ENCODE measurements around the gene U2AF1L4. TPM values are rescaled to one million over a fixed set of nuclear protein-coding genes. Genes with fewer than 3 reads are reported as not detected.

The U2AF1L4 gene
- total and polyA plus RNA-seq, 7 experiments from 2014 or later = 33.7 to 89.7 (median 70.1) TPM

GRCh38 chr19:35790981-35791813 lies 46.0 kb upstream of the U2AF1L4 start:
- Mint-ChIP-seq H3K36me3 (no peaks in the 10 kb centered on the region), H3K4me1 (no peaks in the 10 kb centered on the region), H3K27ac (no peak overlapping the region), H3K4me3 (no peak overlapping the region), H3K9me3 (no peaks in the 10 kb centered on the region), H3K27me3 (peaks cover 4 to 13% (median 8%) of the 10 kb centered on the region in 5 donors)
- no peak for ATAC-seq
- Histone ChIP-seq H3K9me3 (ENCODE audit: control insufficient read depth in 2 of 3, low read length in 3 of 3) (no peaks in the 10 kb centered on the region), H3K4me3 (ENCODE audit: low read length) (no peak overlapping the region), H3K27ac (ENCODE audit: low read depth, low read length) (no peak overlapping the region), H3K36me3 (ENCODE audit: control insufficient read depth in 2 of 3, insufficient read depth in 3 of 3, low read length in 3 of 3) (no peaks in the 10 kb centered on the region), H3K4me1 (ENCODE audit: control insufficient read depth in 2 of 2, insufficient read depth in 2 of 2, low read length in 2 of 2) (no peaks in the 10 kb centered on the region), H3K27me3 (ENCODE audit: control insufficient read depth in 2 of 2, insufficient read depth in 2 of 2, low read length in 2 of 2) (no peaks in the 10 kb centered on the region)
- intact Hi-C loops (cut with micrococcal nuclease) = no loop called here
- ChIA-PET CTCF (no interaction called here), POLR2A (no interaction called here)
- peak in 1 of 9 donors; percentile 11 for DNase-seq

GRCh38 chr19:35789978-35790944 lies 45.0 kb upstream of the U2AF1L4 start:
- Histone ChIP-seq H3K9me3 (ENCODE audit: control insufficient read depth in 2 of 3, low read length in 3 of 3) (no peaks in the 10 kb centered on the region), H3K4me3 (ENCODE audit: low read length) (no peak overlapping the region), H3K27me3 (ENCODE audit: control insufficient read depth in 2 of 2, insufficient read depth in 2 of 2, low read length in 2 of 2) (no peaks in the 10 kb centered on the region), H3K27ac (ENCODE audit: low read depth, low read length) (no peak overlapping the region), H3K36me3 (ENCODE audit: control insufficient read depth in 2 of 3, insufficient read depth in 3 of 3, low read length in 3 of 3) (peaks cover 0 to 1% (median 0%) of the 10 kb centered on the region in 3 experiments), H3K4me1 (ENCODE audit: control insufficient read depth in 2 of 2, insufficient read depth in 2 of 2, low read length in 2 of 2) (no peaks in the 10 kb centered on the region)
- intact Hi-C loops (cut with micrococcal nuclease) = no loop called here
- ChIA-PET CTCF (no interaction called here), POLR2A (no interaction called here)
- DNase-seq (no peak), ATAC-seq (no peak)
- H3K4me3 Mint-ChIP-seq = no peak overlapping the region
- no peaks in the 10 kb centered on the region for H3K36me3 Mint-ChIP-seq
- H3K27me3 Mint-ChIP-seq = peaks cover 0 to 8% (median 5%) of the 10 kb centered on the region in 5 donors
- no peaks in the 10 kb centered on the region for H3K4me1 Mint-ChIP-seq
- no peaks in the 10 kb centered on the region for H3K9me3 Mint-ChIP-seq
- H3K27ac Mint-ChIP-seq = no peak overlapping the region

GRCh38 chr19:35789195-35789977 lies 44.2 kb upstream of the U2AF1L4 start:
- ATAC-seq (no peak), DNase-seq (no peak)
- POLR2A ChIA-PET = no interaction called here
- H3K36me3 Mint-ChIP-seq = no peaks in the 10 kb centered on the region
- no peaks in the 10 kb centered on the region for H3K9me3 Mint-ChIP-seq
- no peaks in the 10 kb centered on the region for H3K9me3 ChIP-seq (ENCODE audit: control insufficient read depth in 2 of 3, low read length in 3 of 3)
- no peaks in the 10 kb centered on the region for H3K4me1 ChIP-seq (ENCODE audit: control insufficient read depth in 2 of 2, insufficient read depth in 2 of 2, low read length in 2 of 2)
- no peak overlapping the region for H3K27ac ChIP-seq (ENCODE audit: low read depth, low read length)
- peaks cover 0 to 8% (median 5%) of the 10 kb centered on the region in 5 donors for H3K27me3 Mint-ChIP-seq
- CTCF ChIA-PET = no interaction called here
- intact Hi-C loops (cut with micrococcal nuclease) = no loop called here
- H3K36me3 ChIP-seq (ENCODE audit: control insufficient read depth in 2 of 3, insufficient read depth in 3 of 3, low read length in 3 of 3) = peaks cover 0 to 7% (median 0%) of the 10 kb centered on the region in 3 experiments
- H3K27ac Mint-ChIP-seq = no peak overlapping the region
- H3K4me3 Mint-ChIP-seq = no peak overlapping the region
- no peak overlapping the region for H3K4me3 ChIP-seq (ENCODE audit: low read length)
- no peaks in the 10 kb centered on the region for H3K4me1 Mint-ChIP-seq
- H3K27me3 ChIP-seq (ENCODE audit: control insufficient read depth in 2 of 2, insufficient read depth in 2 of 2, low read length in 2 of 2) = no peaks in the 10 kb centered on the region

GRCh38 chr19:35788205-35788960 lies 43.2 kb upstream of the U2AF1L4 start:
- peaks cover 0 to 7% (median 0%) of the 10 kb centered on the region in 3 experiments for H3K36me3 ChIP-seq (ENCODE audit: control insufficient read depth in 2 of 3, insufficient read depth in 3 of 3, low read length in 3 of 3)
- no peaks in the 10 kb centered on the region for H3K4me1 Mint-ChIP-seq
- intact Hi-C loops (cut with micrococcal nuclease) = no loop called here
- no peaks in the 10 kb centered on the region for H3K9me3 ChIP-seq (ENCODE audit: control insufficient read depth in 2 of 3, low read length in 3 of 3)
- H3K27ac ChIP-seq (ENCODE audit: low read depth, low read length) = no peak overlapping the region
- CTCF ChIA-PET = interaction anchor here (0.6 kb wide), 1 partner anchor 389 kb away, joined by 5 read pairs; no protein-coding TSS in a partner anchor
- no peak for DNase-seq
- H3K4me3 Mint-ChIP-seq = no peak overlapping the region
- POLR2A ChIA-PET = no interaction called here
- no peaks in the 10 kb centered on the region for H3K4me1 ChIP-seq (ENCODE audit: control insufficient read depth in 2 of 2, insufficient read depth in 2 of 2, low read length in 2 of 2)
- H3K27ac Mint-ChIP-seq = peak overlapping the region in 1 of 9 donors; percentile 52
- H3K9me3 Mint-ChIP-seq = no peaks in the 10 kb centered on the region
- no peaks in the 10 kb centered on the region for H3K27me3 ChIP-seq (ENCODE audit: control insufficient read depth in 2 of 2, insufficient read depth in 2 of 2, low read length in 2 of 2)
- no peak for ATAC-seq
- H3K36me3 Mint-ChIP-seq = peaks cover 0 to under 1% (median 0%) of the 10 kb centered on the region in 5 donors
- H3K4me3 ChIP-seq (ENCODE audit: low read length) = no peak overlapping the region
- H3K27me3 Mint-ChIP-seq = peaks cover 0 to 4% (median 0%) of the 10 kb centered on the region in 5 donors

GRCh38 chr19:35787227-35787799 lies 42.1 kb upstream of the U2AF1L4 start:
- Histone ChIP-seq H3K9me3 (ENCODE audit: control insufficient read depth in 2 of 3, low read length in 3 of 3) (no peaks in the 10 kb centered on the region), H3K4me3 (ENCODE audit: low read length) (no peak overlapping the region), H3K36me3 (ENCODE audit: control insufficient read depth in 2 of 3, insufficient read depth in 3 of 3, low read length in 3 of 3) (peaks cover 0 to 12% (median 0%) of the 10 kb centered on the region in 3 experiments), H3K27ac (ENCODE audit: low read depth, low read length) (no peak overlapping the region), H3K4me1 (ENCODE audit: control insufficient read depth in 2 of 2, insufficient read depth in 2 of 2, low read length in 2 of 2) (no peaks in the 10 kb centered on the region), H3K27me3 (ENCODE audit: control insufficient read depth in 2 of 2, insufficient read depth in 2 of 2, low read length in 2 of 2) (no peaks in the 10 kb centered on the region)
- H3K4me3 Mint-ChIP-seq = no peak overlapping the region
- no peaks in the 10 kb centered on the region for H3K9me3 Mint-ChIP-seq
- H3K27ac Mint-ChIP-seq = no peak overlapping the region
- peaks cover 0 to 8% (median 2%) of the 10 kb centered on the region in 5 donors for H3K36me3 Mint-ChIP-seq
- POLR2A ChIA-PET = no interaction called here
- H3K27me3 Mint-ChIP-seq = no peaks in the 10 kb centered on the region
- ATAC-seq (no peak), DNase-seq (no peak)
- intact Hi-C loops (cut with micrococcal nuclease) = no loop called here
- peaks cover 0 to 4% (median 0%) of the 10 kb centered on the region in 7 donors for H3K4me1 Mint-ChIP-seq
- CTCF ChIA-PET = no interaction called here

All from naive thymus-derived CD4-positive, alpha-beta T cell (primary cell).